Aorta (tissue), 5 donors: ENCODE data around the gene PPIP5K1. TPM values are rescaled to one million over a fixed set of nuclear protein-coding genes. Genes with fewer than 3 reads are reported as not detected.
A peak's percentile ranks its signal among the peaks of the same experiment; 100 is the strongest.
"Not testable (repeated sequence)": the region's sequence is repeated elsewhere in the genome, so short reads cannot be mapped to it uniquely, and the experiment has no call there.

Source experiments
- ATAC-seq: fragments of 200-7000 bp; cut with Tn5 transposase; one replicate; pipeline ENCODE4 v1.9.1; 2022; ENCODE audit warnings: moderate library complexity; ENCODE audit not compliant: low FRiP score
- DNase-seq, 2 donors: peaks; one replicate each; pipeline ENCODE4 v3.0.0-alpha.2; 2020
- H3K27ac ChIP-seq, 2 donors: one replicate each; pipeline ENCODE4 v1.5.1; 2013; ENCODE audit warnings: low read length in 2 of 2, mild to moderate bottlenecking in 2 of 2, moderate library complexity in 2 of 2, control low read depth in 1 of 2, inconsistent platforms in 1 of 2, low read depth in 1 of 2
- H3K27me3 ChIP-seq, 2 donors: one replicate each; pipeline ENCODE4 v1.6.1; 2013; ENCODE audit warnings: control low read depth in 1 of 2, low read length in 1 of 2, mild to moderate bottlenecking in 1 of 2, moderate library complexity in 1 of 2; ENCODE audit not compliant: insufficient read depth in 2 of 2, control insufficient read depth in 1 of 2
- H3K36me3 ChIP-seq, 2 donors: one replicate each; pipeline ENCODE4 v1.6.1; 2013; ENCODE audit warnings: control low read depth in 1 of 2, low read length in 1 of 2, mild to moderate bottlenecking in 1 of 2; ENCODE audit not compliant: insufficient read depth in 2 of 2, control insufficient read depth in 1 of 2
- H3K4me1 ChIP-seq, 2 donors: one replicate each; pipeline ENCODE4 v1.6.1; 2013; ENCODE audit warnings: low read length in 2 of 2, control low read depth in 1 of 2, mild to moderate bottlenecking in 1 of 2, moderate library complexity in 1 of 2; ENCODE audit not compliant: insufficient read depth in 2 of 2, control insufficient read depth in 1 of 2
- H3K4me3 ChIP-seq, 2 donors: one replicate each; pipeline ENCODE4 v1.5.1; 2013; ENCODE audit warnings: low read length in 2 of 2, control low read depth in 1 of 2, mild to moderate bottlenecking in 1 of 2
- H3K9me3 ChIP-seq: one replicate; pipeline ENCODE4 v1.6.1; 2013; ENCODE audit warnings: mild to moderate bottlenecking, low read length; ENCODE audit not compliant: control insufficient read depth
- WGBS, 2 donors: extraction: QIAGEN DNeasy Blood & Tissue Kit; methylation state at CpG; one replicate each; pipeline ENCODE4 v1.1.7; 2013; 5-methylcytosine and 5-hydroxymethylcytosine counted together
- intact Hi-C, 2 donors: fragments of 100-400 bp; cut with DNase I; formaldehyde crosslinking; loops; one replicate each; pipeline versions ENCODE4 v1.14.2 to v1.15.0; 2022
- long read RNA-seq, 2 donors: library from polyadenylated mRNA; unstranded; transcript quantifications; one replicate each; pipeline ENCODE4 v2.0.0, GENCODE V29; 2020 to 2021
- polyA plus RNA-seq, 2 donors: library from polyadenylated mRNA; stranded (reverse); fragments of 200-250 nt; gene quantifications; one replicate each; pipeline ENCODE4 v1.2.3, GENCODE V29; 2013
- total RNA-seq, 2 donors: library from RNA; stranded (reverse); fragmentation: NEBNext Ultra II Directional; extraction: Animal tissue kit (Norgen Biotek cat#: 25700); gene quantifications; one replicate each; pipeline ENCODE4 v1.2.1, GENCODE V29; 2021
- donor health status: healthy with polysubstance abuse.
- donor health status: Bipolar disorder and iron deficiency.
- donor health status: DM: no; HTN: no; CAD: no.
- donor health status: DM: no; HTN: no; CAD: no.
- donor health status: DM: yes; HTN: yes; CAD: no.

The PPIP5K1 gene
- total RNA-seq, result 10 to 100 TPM; 40.8 to 53.7 TPM
- 10 to 100 TPM in 1 of 2 donors, 1 to 10 TPM in 1; 8.3 to 13.4 TPM for polyA plus RNA-seq
- long read RNA-seq, donor 1, partial matches to known transcripts, result 5 of 5 reads
- long read RNA-seq, donor 1, other reads (novel, unspliced or antisense), result 0 of 5 reads
- long read RNA-seq, donor 2, partial matches to known transcripts, result 3 of 5 reads
- long read RNA-seq, donor 2, other reads (novel, unspliced or antisense), result 2 of 5 reads

- DNase-seq, intact Hi-C loops, H3K4me3 ChIP-seq, H3K36me3 ChIP-seq, H3K27ac ChIP-seq, H3K4me1 ChIP-seq, H3K27me3 ChIP-seq, H3K9me3 ChIP-seq: not testable (repeated sequence)
- no CpG with 5 or more reads among the region's 54 CpGs for WGBS, 2 donors
- ATAC-seq, result peak; percentile 98
Measured at GRCh38 chr15:43589778-43590466, at the start of gene PPIP5K1. PPIP5K1 (minus strand) TSS chr15:43590208; CDS start chr15:43584504, 5,704 bp downstream.

GRCh38 chr15:43638464-43639204, 48.6 kb upstream of the PPIP5K1 start:
- not testable (repeated sequence) for H3K27me3 ChIP-seq, ATAC-seq
- 87 to 91% methylated on average over 8 of the region's 8 CpGs for WGBS, 2 donors

GRCh38 chr15:43626937-43627336, 36.9 kb upstream of the PPIP5K1 start:
- H3K27ac ChIP-seq, H3K9me3 ChIP-seq, ATAC-seq, H3K36me3 ChIP-seq, H3K27me3 ChIP-seq, DNase-seq, H3K4me3 ChIP-seq, intact Hi-C loops, H3K4me1 ChIP-seq: not testable (repeated sequence)

More at GRCh38 chr15:43638464-43639204, 48.6 kb upstream of the PPIP5K1 start:
- H3K27ac ChIP-seq, H3K9me3 ChIP-seq, H3K36me3 ChIP-seq, intact Hi-C loops, H3K4me1 ChIP-seq, H3K4me3 ChIP-seq, DNase-seq: not testable (repeated sequence)

GRCh38 chr15:43625106-43625505, 35.1 kb upstream of the PPIP5K1 start:
- Histone ChIP-seq H3K27me3 (no peaks in the 10 kb centered on the region), H3K4me3 (no peak overlapping the region), H3K4me1 (no peaks in the 10 kb centered on the region), H3K9me3 (no peaks in the 10 kb centered on the region), H3K27ac (no peak overlapping the region), H3K36me3 (no peaks in the 10 kb centered on the region)
- DNase-seq, result no peak
- 11 to 16% methylated on average over 5 of the region's 5 CpGs for WGBS, 2 donors
- intact Hi-C loops, result no loop called here
- ATAC-seq, result no peak

GRCh38 chr15:43622068-43622799, 32.2 kb upstream of the PPIP5K1 start:
- WGBS, 2 donors, result 50 to 62% methylated on average over 3 to 5 of the region's 7 CpGs
- H3K9me3 ChIP-seq, H3K4me1 ChIP-seq, H3K27me3 ChIP-seq, H3K27ac ChIP-seq, H3K36me3 ChIP-seq, DNase-seq, intact Hi-C loops, H3K4me3 ChIP-seq, ATAC-seq: not testable (repeated sequence)

- H3K27me3 ChIP-seq, DNase-seq, H3K9me3 ChIP-seq, ATAC-seq, H3K4me3 ChIP-seq, H3K4me1 ChIP-seq, intact Hi-C loops, H3K27ac ChIP-seq, H3K36me3 ChIP-seq: not testable (repeated sequence)
- no CpG with 5 or more reads among the region's 2 CpGs for WGBS, 2 donors
Measured at GRCh38 chr15:43618700-43619099, 28.7 kb upstream of the PPIP5K1 start, which contains the start of gene STRC. STRC (minus strand) TSS chr15:43618800; CDS start chr15:43618722, 78 bp downstream.

GRCh38 chr15:43617750-43618149, 27.7 kb upstream of the PPIP5K1 start:
- ATAC-seq, DNase-seq, H3K27me3 ChIP-seq, H3K36me3 ChIP-seq, H3K4me1 ChIP-seq, H3K27ac ChIP-seq, intact Hi-C loops, H3K4me3 ChIP-seq, H3K9me3 ChIP-seq: not testable (repeated sequence)
- 70 to 81% methylated on average over 3 to 4 of the region's 8 CpGs for WGBS, 2 donors

GRCh38 chr15:43602233-43602632, 12.2 kb upstream of the PPIP5K1 start:
- H3K4me3 ChIP-seq, intact Hi-C loops, H3K4me1 ChIP-seq, H3K27me3 ChIP-seq, ATAC-seq, DNase-seq, H3K27ac ChIP-seq, H3K9me3 ChIP-seq, H3K36me3 ChIP-seq: not testable (repeated sequence)
- 83 to 84% methylated on average over 6 of the region's 6 CpGs for WGBS, 2 donors
